Astrocyte of the cerebellum (primary cell): Measurements from ENCODE around the gene TBC1D8.

Source experiments
- DNase-seq: peaks from one replicate; pipeline ENCODE4 v3.0.0-alpha.2; 2011; ENCODE audit warnings: low read depth
- H3K4me3 ChIP-seq: 2 replicates; pipeline ENCODE4 v1.5.1; 2011; ENCODE audit warnings: mild to moderate bottlenecking, low read depth, low read length, moderate library complexity
- CTCF ChIP-seq: IDR thresholded peaks from 2 replicates; pipeline ENCODE4 v1.5.1; 2012; ENCODE audit warnings: low read length, low read depth, moderate library complexity, mild to moderate bottlenecking; ENCODE audit errors: missing control alignments
- in situ Hi-C: cut with HindIII; loops from 2 replicates; pipeline ENCODE4 v1.10.0; 2017; ENCODE audit warnings: low sequenced_read_pairs

Gene TBC1D8

GRCh38 chr2:100991404-100991773 lies 159.8 kb downstream of the TBC1D8 start:
- no peak for TF ChIP-seq CTCF
- in situ Hi-C loops, result no loop called here
- no peak overlapping the region for H3K4me3 ChIP-seq
- DNase-seq, result no peak

- no peak for DNase-seq
- H3K4me3 ChIP-seq, result no peak overlapping the region
- TF ChIP-seq CTCF, result no peak
- in situ Hi-C loops, result no loop called here
Measured at GRCh38 chr2:100990650-100991403, 160.4 kb downstream of the TBC1D8 start.

- TF ChIP-seq CTCF, result no peak
- no peak overlapping the region for H3K4me3 ChIP-seq
- no peak for DNase-seq
- in situ Hi-C loops, result no loop called here
Measured at GRCh38 chr2:100990166-100990565, 161.0 kb downstream of the TBC1D8 start.

GRCh38 chr2:100989666-100990065 lies 161.5 kb downstream of the TBC1D8 start:
- DNase-seq, result no peak
- in situ Hi-C loops, result no loop called here
- no peak overlapping the region for H3K4me3 ChIP-seq
- no peak for TF ChIP-seq CTCF

- DNase-seq, result no peak
- no peak for TF ChIP-seq CTCF
- H3K4me3 ChIP-seq, result no peak overlapping the region
- in situ Hi-C loops, result no loop called here
Measured at GRCh38 chr2:100988630-100989417, 162.4 kb downstream of the TBC1D8 start.

- H3K4me3 ChIP-seq, result no peak overlapping the region
- no peak for TF ChIP-seq CTCF
- in situ Hi-C loops, result no loop called here
- no peak for DNase-seq
Measured at GRCh38 chr2:100987974-100988373, 163.2 kb downstream of the TBC1D8 start.
